ENCODE data around the gene CASP2.

CASP2 gene

GRCh38 chr7:143345428-143345900 is 57.3 kb downstream of the CASP2 start:
- Histone ChIP-seq H3K27me3 (ENCODE audit: control insufficient read depth, insufficient read depth, low read length) (peaks cover 14% of the 10 kb centered on the region), H3K36me3 (ENCODE audit: control insufficient read depth, low read depth, low read length) (no peaks in the 10 kb centered on the region), H3K27ac (ENCODE audit: low read length) (no peak overlapping the region), H3K9me3 (ENCODE audit: control insufficient read depth, low read depth, low read length) (no peaks in the 10 kb centered on the region), H3K9ac (ENCODE audit: low read length) (no peak overlapping the region), H3K4me3 (ENCODE audit: low read length) (peak overlapping the region; percentile 55), H3K4me1 (ENCODE audit: control insufficient read depth, low read depth, low read length) (no peaks in the 10 kb centered on the region)

GRCh38 chr7:143346018-143346417 is 57.9 kb downstream of the CASP2 start:
- H3K4me3 ChIP-seq (ENCODE audit: low read length), result no peak overlapping the region
- peaks cover 14% of the 10 kb centered on the region for H3K27me3 ChIP-seq (ENCODE audit: control insufficient read depth, insufficient read depth, low read length)
- no peaks in the 10 kb centered on the region for H3K4me1 ChIP-seq (ENCODE audit: control insufficient read depth, low read depth, low read length)
- no peaks in the 10 kb centered on the region for H3K9me3 ChIP-seq (ENCODE audit: control insufficient read depth, low read depth, low read length)
- no peaks in the 10 kb centered on the region for H3K36me3 ChIP-seq (ENCODE audit: control insufficient read depth, low read depth, low read length)
- no peak overlapping the region for H3K27ac ChIP-seq (ENCODE audit: low read length)
- no peak overlapping the region for H3K9ac ChIP-seq (ENCODE audit: low read length)

GRCh38 chr7:143347950-143348349 is 59.8 kb downstream of the CASP2 start:
- Histone ChIP-seq H3K4me1 (ENCODE audit: control insufficient read depth, low read depth, low read length) (peaks cover 4% of the 10 kb centered on the region), H3K9me3 (ENCODE audit: control insufficient read depth, low read depth, low read length) (no peaks in the 10 kb centered on the region), H3K9ac (ENCODE audit: low read length) (no peak overlapping the region)

GRCh38 chr7:143351060-143351459 is 62.9 kb downstream of the CASP2 start:
- H3K27me3 ChIP-seq (ENCODE audit: control insufficient read depth, insufficient read depth, low read length), result peaks cover 10% of the 10 kb centered on the region
- no peak overlapping the region for H3K4me3 ChIP-seq (ENCODE audit: low read length)
- no peak overlapping the region for H3K9ac ChIP-seq (ENCODE audit: low read length)
- H3K9me3 ChIP-seq (ENCODE audit: control insufficient read depth, low read depth, low read length), result no peaks in the 10 kb centered on the region
- peaks cover 4% of the 10 kb centered on the region for H3K4me1 ChIP-seq (ENCODE audit: control insufficient read depth, low read depth, low read length)
- no peak overlapping the region for H3K27ac ChIP-seq (ENCODE audit: low read length)
- no peaks in the 10 kb centered on the region for H3K36me3 ChIP-seq (ENCODE audit: control insufficient read depth, low read depth, low read length)

More at GRCh38 chr7:143347950-143348349, 59.8 kb downstream of the CASP2 start:
- no peak overlapping the region for H3K4me3 ChIP-seq (ENCODE audit: low read length)
- peaks cover 14% of the 10 kb centered on the region for H3K27me3 ChIP-seq (ENCODE audit: control insufficient read depth, insufficient read depth, low read length)
- H3K27ac ChIP-seq (ENCODE audit: low read length), result no peak overlapping the region
- H3K36me3 ChIP-seq (ENCODE audit: control insufficient read depth, low read depth, low read length), result no peaks in the 10 kb centered on the region

GRCh38 chr7:143351574-143351973 is 63.4 kb downstream of the CASP2 start:
- Histone ChIP-seq H3K9ac (ENCODE audit: low read length) (no peak overlapping the region), H3K36me3 (ENCODE audit: control insufficient read depth, low read depth, low read length) (no peaks in the 10 kb centered on the region), H3K9me3 (ENCODE audit: control insufficient read depth, low read depth, low read length) (no peaks in the 10 kb centered on the region), H3K4me1 (ENCODE audit: control insufficient read depth, low read depth, low read length) (peaks cover 4% of the 10 kb centered on the region), H3K27ac (ENCODE audit: low read length) (no peak overlapping the region), H3K4me3 (ENCODE audit: low read length) (no peak overlapping the region), H3K27me3 (ENCODE audit: control insufficient read depth, insufficient read depth, low read length) (peaks cover 4% of the 10 kb centered on the region)

GRCh38 chr7:143352531-143353002 is 64.4 kb downstream of the CASP2 start:
- no peaks in the 10 kb centered on the region for H3K27me3 ChIP-seq (ENCODE audit: control insufficient read depth, insufficient read depth, low read length)
- peaks cover 4% of the 10 kb centered on the region for H3K4me1 ChIP-seq (ENCODE audit: control insufficient read depth, low read depth, low read length)
- no peak overlapping the region for H3K9ac ChIP-seq (ENCODE audit: low read length)
- H3K9me3 ChIP-seq (ENCODE audit: control insufficient read depth, low read depth, low read length), result no peaks in the 10 kb centered on the region
- no peak overlapping the region for H3K27ac ChIP-seq (ENCODE audit: low read length)
- no peak overlapping the region for H3K4me3 ChIP-seq (ENCODE audit: low read length)
- peaks cover 6% of the 10 kb centered on the region for H3K36me3 ChIP-seq (ENCODE audit: control insufficient read depth, low read depth, low read length)

GRCh38 chr7:143354376-143354775 is 66.2 kb downstream of the CASP2 start:
- Histone ChIP-seq H3K9ac (ENCODE audit: low read length) (no peak overlapping the region), H3K36me3 (ENCODE audit: control insufficient read depth, low read depth, low read length) (peaks cover 18% of the 10 kb centered on the region), H3K4me3 (ENCODE audit: low read length) (no peak overlapping the region), H3K27me3 (ENCODE audit: control insufficient read depth, insufficient read depth, low read length) (no peaks in the 10 kb centered on the region), H3K4me1 (ENCODE audit: control insufficient read depth, low read depth, low read length) (peaks cover 4% of the 10 kb centered on the region), H3K27ac (ENCODE audit: low read length) (no peak overlapping the region), H3K9me3 (ENCODE audit: control insufficient read depth, low read depth, low read length) (no peaks in the 10 kb centered on the region)

GRCh38 chr7:143354965-143355364 is 66.8 kb downstream of the CASP2 start:
- H3K9me3 ChIP-seq (ENCODE audit: control insufficient read depth, low read depth, low read length), result no peaks in the 10 kb centered on the region
- H3K4me1 ChIP-seq (ENCODE audit: control insufficient read depth, low read depth, low read length), result peaks cover 4% of the 10 kb centered on the region
- no peaks in the 10 kb centered on the region for H3K27me3 ChIP-seq (ENCODE audit: control insufficient read depth, insufficient read depth, low read length)
- H3K4me3 ChIP-seq (ENCODE audit: low read length), result no peak overlapping the region
- H3K27ac ChIP-seq (ENCODE audit: low read length), result no peak overlapping the region
- no peak overlapping the region for H3K9ac ChIP-seq (ENCODE audit: low read length)
- peaks cover 18% of the 10 kb centered on the region for H3K36me3 ChIP-seq (ENCODE audit: control insufficient read depth, low read depth, low read length)

- H3K27me3 ChIP-seq (ENCODE audit: control insufficient read depth, insufficient read depth, low read length), result no peaks in the 10 kb centered on the region
- H3K9ac ChIP-seq (ENCODE audit: low read length), result no peak overlapping the region
- no peak overlapping the region for H3K27ac ChIP-seq (ENCODE audit: low read length)
- peaks cover 18% of the 10 kb centered on the region for H3K36me3 ChIP-seq (ENCODE audit: control insufficient read depth, low read depth, low read length)
- peaks cover 9% of the 10 kb centered on the region for H3K4me1 ChIP-seq (ENCODE audit: control insufficient read depth, low read depth, low read length)
- no peak overlapping the region for H3K4me3 ChIP-seq (ENCODE audit: low read length)
- H3K9me3 ChIP-seq (ENCODE audit: control insufficient read depth, low read depth, low read length), result no peaks in the 10 kb centered on the region
These were observed 67.6 kb downstream of the CASP2 start for GRCh38 chr7:143355450-143356385.

GRCh38 chr7:143356414-143357050 is 68.4 kb downstream of the CASP2 start:
- no peak overlapping the region for H3K9ac ChIP-seq (ENCODE audit: low read length)
- no peak overlapping the region for H3K4me3 ChIP-seq (ENCODE audit: low read length)
- H3K27ac ChIP-seq (ENCODE audit: low read length), result no peak overlapping the region
- H3K9me3 ChIP-seq (ENCODE audit: control insufficient read depth, low read depth, low read length), result no peaks in the 10 kb centered on the region
- H3K4me1 ChIP-seq (ENCODE audit: control insufficient read depth, low read depth, low read length), result peaks cover 12% of the 10 kb centered on the region
- peaks cover 18% of the 10 kb centered on the region for H3K36me3 ChIP-seq (ENCODE audit: control insufficient read depth, low read depth, low read length)
- H3K27me3 ChIP-seq (ENCODE audit: control insufficient read depth, insufficient read depth, low read length), result no peaks in the 10 kb centered on the region

All from iPS-18a (cell line).